IMR-90 (cell line): Measurements from ENCODE around the gene MCRIP2.

ENCODE experiments used
- BHLHE40 ChIP-seq: fragments of 150-350 bp; IDR thresholded peaks from 2 replicates; pipeline ENCODE4 v1.6.1; 2016; ENCODE audit warnings: mild to moderate bottlenecking, low read depth, low read length
- CEBPB ChIP-seq: IDR thresholded peaks from 2 replicates; pipeline ENCODE4 v1.6.1; 2012; ENCODE audit warnings: low read depth, low read length, improper control_type of control experiment
- FOS ChIP-seq: fragments of 150-350 bp; IDR thresholded peaks from 2 replicates; pipeline ENCODE4 v1.6.1; 2016; ENCODE audit warnings: low read depth, low read length
- MAFK ChIP-seq: IDR thresholded peaks from 2 replicates; pipeline ENCODE4 v1.6.1; 2012; ENCODE audit warnings: low read depth, low read length, improper control_type of control experiment
- MAZ ChIP-seq: IDR thresholded peaks from 2 replicates; pipeline ENCODE4 v1.6.1; 2012; ENCODE audit warnings: low read depth, mild to moderate bottlenecking, low read length, improper control_type of control experiment, moderate library complexity, borderline replicate concordance
- POLR2A ChIP-seq: IDR thresholded peaks from 2 replicates; pipeline ENCODE4 v1.6.1; 2012; ENCODE audit warnings: mild to moderate bottlenecking, low read depth, low read length
- RAD21 ChIP-seq: IDR thresholded peaks from 2 replicates; pipeline ENCODE4 v1.6.1; 2012; ENCODE audit warnings: low read length, improper control_type of control experiment
- RCOR1 ChIP-seq: IDR thresholded peaks from 2 replicates; pipeline ENCODE4 v1.6.1; 2012; ENCODE audit warnings: mild to moderate bottlenecking, low read length, improper control_type of control experiment; ENCODE audit not compliant: insufficient replicate concordance
- SMC3 ChIP-seq: fragments of 150-350 bp; IDR thresholded peaks from 2 replicates; pipeline ENCODE4 v1.6.1; 2016; ENCODE audit warnings: low read depth, mild to moderate bottlenecking, antibody characterized with exemption, low read length, moderate library complexity
- TF ChIP-seq, protein P1 (sequence below): conservative IDR thresholded peaks from 2 replicates; pipeline ENCODE4 v1.5.1; 2012; ENCODE audit warnings: mild to moderate bottlenecking, low read depth, low read length, improper control_type of control experiment
- TF ChIP-seq, protein P2 (sequence below): fragments of 150-350 bp; IDR thresholded peaks from 2 replicates; pipeline ENCODE4 v1.6.1; 2016; ENCODE audit warnings: low read depth, mild to moderate bottlenecking, low read length, moderate library complexity, borderline replicate concordance

DNA sequence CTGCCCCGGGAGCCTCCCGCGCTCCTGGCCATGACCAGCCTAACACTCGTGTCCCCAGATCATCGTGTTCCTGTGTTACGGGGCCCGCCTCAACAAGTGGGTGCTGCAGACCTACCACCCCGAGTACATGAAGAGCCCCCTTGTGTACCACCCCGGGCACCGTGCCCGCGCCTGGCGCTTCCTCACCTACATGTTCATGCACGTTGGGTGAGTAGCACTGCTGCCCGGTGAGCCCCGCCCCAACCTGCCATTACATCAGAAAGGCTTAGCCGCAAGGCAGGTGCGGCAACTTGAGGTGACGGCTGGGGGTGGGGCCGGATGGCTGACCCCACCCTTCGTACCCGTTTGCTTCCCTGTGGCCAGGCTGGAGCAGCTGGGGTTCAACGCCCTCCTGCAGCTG is 35.3 kb downstream of the MCRIP2 start:
- TF ChIP-seq, protein P1, sequence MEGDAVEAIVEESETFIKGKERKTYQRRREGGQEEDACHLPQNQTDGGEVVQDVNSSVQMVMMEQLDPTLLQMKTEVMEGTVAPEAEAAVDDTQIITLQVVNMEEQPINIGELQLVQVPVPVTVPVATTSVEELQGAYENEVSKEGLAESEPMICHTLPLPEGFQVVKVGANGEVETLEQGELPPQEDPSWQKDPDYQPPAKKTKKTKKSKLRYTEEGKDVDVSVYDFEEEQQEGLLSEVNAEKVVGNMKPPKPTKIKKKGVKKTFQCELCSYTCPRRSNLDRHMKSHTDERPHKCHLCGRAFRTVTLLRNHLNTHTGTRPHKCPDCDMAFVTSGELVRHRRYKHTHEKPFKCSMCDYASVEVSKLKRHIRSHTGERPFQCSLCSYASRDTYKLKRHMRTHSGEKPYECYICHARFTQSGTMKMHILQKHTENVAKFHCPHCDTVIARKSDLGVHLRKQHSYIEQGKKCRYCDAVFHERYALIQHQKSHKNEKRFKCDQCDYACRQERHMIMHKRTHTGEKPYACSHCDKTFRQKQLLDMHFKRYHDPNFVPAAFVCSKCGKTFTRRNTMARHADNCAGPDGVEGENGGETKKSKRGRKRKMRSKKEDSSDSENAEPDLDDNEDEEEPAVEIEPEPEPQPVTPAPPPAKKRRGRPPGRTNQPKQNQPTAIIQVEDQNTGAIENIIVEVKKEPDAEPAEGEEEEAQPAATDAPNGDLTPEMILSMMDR: no peak
- no peak for TF ChIP-seq MAZ
- no peak for TF ChIP-seq POLR2A
- TF ChIP-seq BHLHE40: no peak
- TF ChIP-seq CEBPB: no peak
- TF ChIP-seq FOS: no peak
- TF ChIP-seq, protein P2, sequence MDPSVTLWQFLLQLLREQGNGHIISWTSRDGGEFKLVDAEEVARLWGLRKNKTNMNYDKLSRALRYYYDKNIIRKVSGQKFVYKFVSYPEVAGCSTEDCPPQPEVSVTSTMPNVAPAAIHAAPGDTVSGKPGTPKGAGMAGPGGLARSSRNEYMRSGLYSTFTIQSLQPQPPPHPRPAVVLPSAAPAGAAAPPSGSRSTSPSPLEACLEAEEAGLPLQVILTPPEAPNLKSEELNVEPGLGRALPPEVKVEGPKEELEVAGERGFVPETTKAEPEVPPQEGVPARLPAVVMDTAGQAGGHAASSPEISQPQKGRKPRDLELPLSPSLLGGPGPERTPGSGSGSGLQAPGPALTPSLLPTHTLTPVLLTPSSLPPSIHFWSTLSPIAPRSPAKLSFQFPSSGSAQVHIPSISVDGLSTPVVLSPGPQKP: no peak
- no peak for TF ChIP-seq MAFK
- TF ChIP-seq RAD21: no peak
- TF ChIP-seq RCOR1: no peak
- TF ChIP-seq SMC3: no peak
